Sciatic nerve (tissue), 2 donors: ENCODE results near the gene TBC1D19. TPM values are rescaled to one million over a fixed set of nuclear protein-coding genes. Genes with fewer than 3 reads are reported as not detected.

Experiments
- ATAC-seq: fragments of 200-7000 bp; cut with Tn5 transposase; one replicate; pipeline ENCODE4 v1.9.1; 2020; ENCODE audit warnings: mild to moderate bottlenecking, moderate library complexity
- DNase-seq: peaks from one replicate; pipeline ENCODE4 v3.0.0-alpha.2; 2020; ENCODE audit warnings: low spot score
- intact Hi-C: fragments of 100-400 bp; cut with DNase I; formaldehyde crosslinking; loops from one replicate; pipeline ENCODE4 v1.14.2; 2022
- total RNA-seq: library from RNA; stranded (reverse); fragmentation: NEBNext Ultra II Directional; extraction: Animal tissue kit (Norgen Biotek cat#: 25700); gene quantifications from one replicate; pipeline ENCODE4 v1.2.1, GENCODE V29; 2021
- donor health status: DM: no; HTN: no; CAD: no.
- donor health status: DM: no; HTN: no; CAD: no.

Gene TBC1D19
- total RNA-seq, 1 donor from 2014 or later = 15.6 TPM

GRCh38 chr4:26758899-26759298 is 175.0 kb downstream of the TBC1D19 start:
- intact Hi-C loops = no loop called here
- no peak for DNase-seq
- ATAC-seq = no peak

GRCh38 chr4:26762650-26763049 is 178.8 kb downstream of the TBC1D19 start:
- intact Hi-C loops = no loop called here
- no peak for DNase-seq
- ATAC-seq = no peak

GRCh38 chr4:26763063-26763462 is 179.2 kb downstream of the TBC1D19 start:
- ATAC-seq (no peak), DNase-seq (no peak)
- intact Hi-C loops = no loop called here

GRCh38 chr4:26763648-26764047 is 179.8 kb downstream of the TBC1D19 start:
- DNase-seq (no peak), ATAC-seq (no peak)
- intact Hi-C loops = no loop called here

GRCh38 chr4:26764231-26764630 is 180.3 kb downstream of the TBC1D19 start:
- ATAC-seq = no peak
- intact Hi-C loops = no loop called here
- no peak for DNase-seq

GRCh38 chr4:26765515-26765914 is 181.6 kb downstream of the TBC1D19 start:
- intact Hi-C loops = no loop called here
- no peak for DNase-seq
- ATAC-seq = no peak

- intact Hi-C loops = no loop called here
- ATAC-seq (no peak), DNase-seq (no peak)
Observed at GRCh38 chr4:26766141-26766540, 182.3 kb downstream of the TBC1D19 start.

- DNase-seq = no peak
- no peak for ATAC-seq
- intact Hi-C loops = no loop called here
Observed at GRCh38 chr4:26772096-26772873, 188.4 kb downstream of the TBC1D19 start.

GRCh38 chr4:26779224-26779623 is 195.3 kb downstream of the TBC1D19 start:
- no peak for DNase-seq
- no peak for ATAC-seq
- intact Hi-C loops = no loop called here

- intact Hi-C loops = no loop called here
- DNase-seq = no peak
- no peak for ATAC-seq
Observed at GRCh38 chr4:26779674-26780073, 195.8 kb downstream of the TBC1D19 start.

- ATAC-seq = peak; percentile 28
- intact Hi-C loops = no loop called here
Observed at GRCh38 chr4:26780539-26780938, 196.7 kb downstream of the TBC1D19 start.

GRCh38 chr4:26782168-26782829 is 198.4 kb downstream of the TBC1D19 start:
- no peak for DNase-seq
- no peak for ATAC-seq
- intact Hi-C loops = no loop called here

More at GRCh38 chr4:26780539-26780938, 196.7 kb downstream of the TBC1D19 start:
- no peak for DNase-seq

- DNase-seq (no peak), ATAC-seq (no peak)
- intact Hi-C loops = no loop called here
Observed at GRCh38 chr4:26782830-26783202, 198.9 kb downstream of the TBC1D19 start.

- DNase-seq (no peak), ATAC-seq (no peak)
- intact Hi-C loops = no loop called here
Observed at GRCh38 chr4:26784207-26784865, 200.5 kb downstream of the TBC1D19 start.

GRCh38 chr4:26785312-26785711 is 201.4 kb downstream of the TBC1D19 start:
- intact Hi-C loops = no loop called here
- DNase-seq = no peak
- ATAC-seq = no peak

- intact Hi-C loops = no loop called here
- DNase-seq (no peak), ATAC-seq (no peak)
Observed at GRCh38 chr4:26785810-26786209, 201.9 kb downstream of the TBC1D19 start.

GRCh38 chr4:26786916-26787315 is 203.0 kb downstream of the TBC1D19 start:
- intact Hi-C loops = no loop called here
- DNase-seq (no peak), ATAC-seq (no peak)

- peak; percentile 71 for ATAC-seq
- DNase-seq = no peak
- intact Hi-C loops = no loop called here
Observed at GRCh38 chr4:26787461-26788340, 203.8 kb downstream of the TBC1D19 start.

- DNase-seq = no peak
- ATAC-seq = no peak
- intact Hi-C loops = no loop called here
Observed at GRCh38 chr4:26788341-26788733, 204.5 kb downstream of the TBC1D19 start.
